CD8-positive, alpha-beta memory T cell (primary cell): Measurements from ENCODE around the gene PCNX4. TPM values are rescaled to one million over a fixed set of nuclear protein-coding genes. Genes with fewer than 3 reads are reported as not detected.

Experiments
- CTCF ChIA-PET: fragments of 350-600 bp; sonication (Branson Sonifier 250); formaldehyde crosslinking; loops from one replicate; lab custom pipeline; 2021; ENCODE audit warnings: antibody characterized with exemption; lab: Charles Lee
- POLR2A ChIA-PET: fragments of 350-600 bp; sonication (Branson Sonifier 250); formaldehyde crosslinking; loops from one replicate; lab custom pipeline; 2021; ENCODE audit warnings: antibody characterized with exemption; lab: Charles Lee
- DNase-seq, 5 donors: peaks; one replicate each; pipeline versions ENCODE4 v3.0.0 to v3.0.0-alpha.2; 2020 to 2022; ENCODE audit warnings: mixed read lengths in 1 of 5
- H3K27ac ChIP-seq: one replicate; pipeline ENCODE4 v1.7.0; 2013; ENCODE audit warnings: low read depth, mild to moderate bottlenecking, low read length, moderate library complexity
- H3K27me3 ChIP-seq: 2 replicates; pipeline ENCODE4 v1.7.0; 2013; ENCODE audit warnings: low read length, mild to moderate bottlenecking; ENCODE audit not compliant: insufficient read depth, poor library complexity, severe bottlenecking
- H3K36me3 ChIP-seq: 2 replicates; pipeline ENCODE4 v1.7.0; 2013; ENCODE audit warnings: mild to moderate bottlenecking, low read length, moderate library complexity; ENCODE audit not compliant: insufficient read depth
- H3K4me1 ChIP-seq: 2 replicates; pipeline ENCODE4 v1.7.0; 2013; ENCODE audit warnings: mild to moderate bottlenecking, low read length, moderate library complexity; ENCODE audit not compliant: insufficient read depth
- H3K4me3 ChIP-seq: 2 replicates; pipeline ENCODE4 v1.7.0; 2013; ENCODE audit warnings: mild to moderate bottlenecking, low read length
- H3K9me3 ChIP-seq: 2 replicates; pipeline ENCODE4 v1.7.0; 2013; ENCODE audit warnings: mild to moderate bottlenecking, low read length
- H3K27ac Mint-ChIP-seq, 8 donors: one replicate each; pipeline ENCODE4 v1.8.0; 2020 to 2021; ENCODE audit warnings: mixed read lengths in 8 of 8, mild to moderate bottlenecking in 6 of 8, inconsistent platforms in 3 of 8, moderate library complexity in 3 of 8
- H3K27me3 Mint-ChIP-seq, 2 donors: one replicate each; pipeline ENCODE4 v1.8.0; 2020 to 2021; ENCODE audit warnings: mixed read lengths in 2 of 2, mild to moderate bottlenecking in 1 of 2, moderate library complexity in 1 of 2
- H3K36me3 Mint-ChIP-seq, 3 donors: one replicate each; pipeline ENCODE4 v1.8.0; 2020 to 2021; ENCODE audit warnings: mixed read lengths in 3 of 3, inconsistent platforms in 1 of 3, mild to moderate bottlenecking in 1 of 3
- H3K4me1 Mint-ChIP-seq, 3 donors: one replicate each; pipeline ENCODE4 v1.8.0; 2020 to 2021; ENCODE audit warnings: mixed read lengths in 3 of 3, inconsistent platforms in 1 of 3, mild to moderate bottlenecking in 1 of 3
- H3K4me3 Mint-ChIP-seq, 7 donors: one replicate each; pipeline ENCODE4 v1.8.0; 2020 to 2021; ENCODE audit warnings: mixed read lengths in 7 of 7, mild to moderate bottlenecking in 6 of 7, moderate library complexity in 4 of 7, inconsistent platforms in 2 of 7
- H3K9me3 Mint-ChIP-seq, 5 donors: one replicate each; pipeline ENCODE4 v1.8.0; 2020 to 2022; ENCODE audit warnings: mixed read lengths in 5 of 5, mild to moderate bottlenecking in 3 of 5, moderate library complexity in 2 of 5, inconsistent platforms in 1 of 5
- polyA plus RNA-seq: library from polyadenylated mRNA; unstranded; fragments of 300-500 nt; fragmentation: Illumina TruSeq; gene quantifications from one replicate; pipeline ENCODE4 v1.2.3, GENCODE V29; 2021
- total RNA-seq, 2 experiments: library from RNA; stranded (reverse); gene quantifications; one replicate each; pipeline ENCODE4 v1.2.3, GENCODE V29; 2021

Gene PCNX4
- total and polyA plus RNA-seq, 3 experiments from 2014 or later = 21.4 to 43.5 (median 38.8) TPM

DNA sequence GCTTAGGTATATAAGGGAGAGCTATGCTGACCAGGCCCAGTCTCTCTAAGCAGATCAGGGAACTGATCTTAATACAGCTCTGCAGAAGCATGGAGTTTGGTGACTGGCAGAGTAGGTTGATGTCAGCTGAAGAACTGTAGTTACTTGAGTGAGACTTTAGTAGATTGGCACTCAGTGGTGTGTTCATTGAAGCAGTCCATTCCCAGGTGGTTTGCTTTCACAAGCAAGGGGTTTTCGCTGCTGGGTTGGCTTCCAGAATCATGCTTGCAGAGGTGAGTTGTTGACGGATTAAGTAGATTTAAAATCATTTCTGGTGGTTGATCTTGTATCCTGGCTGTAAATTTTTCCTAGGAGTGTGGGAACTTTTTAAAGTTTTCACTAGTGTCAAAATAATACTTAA lies 80.0 kb downstream of the PCNX4 start:
- H3K27ac Mint-ChIP-seq = no peak overlapping the region
- H3K27ac ChIP-seq = no peak overlapping the region
- DNase-seq = no peak
- H3K27me3 Mint-ChIP-seq = peaks cover 2 to 6% of the 10 kb centered on the region in 2 donors
- H3K27me3 ChIP-seq = no peaks in the 10 kb centered on the region
- CTCF ChIA-PET = interaction anchor here (0.7 to 3.4 kb wide), 3 partner anchors 13 to 207 kb away, joined by 3 to 15 read pairs (median 7); no protein-coding TSS in a partner anchor
- peaks cover 0 to 12% (median 3%) of the 10 kb centered on the region in 3 donors for H3K36me3 Mint-ChIP-seq
- no peaks in the 10 kb centered on the region for H3K9me3 ChIP-seq
- no peak overlapping the region for H3K4me3 ChIP-seq
- no peaks in the 10 kb centered on the region for H3K36me3 ChIP-seq
- peaks cover under 1% of the 10 kb centered on the region for H3K4me1 ChIP-seq
- POLR2A ChIA-PET = no interaction called here
- no peak overlapping the region for H3K4me3 Mint-ChIP-seq
- peaks cover under 1 to 2% (median 2%) of the 10 kb centered on the region in 3 donors for H3K4me1 Mint-ChIP-seq
- no peaks in the 10 kb centered on the region for H3K9me3 Mint-ChIP-seq

DNA sequence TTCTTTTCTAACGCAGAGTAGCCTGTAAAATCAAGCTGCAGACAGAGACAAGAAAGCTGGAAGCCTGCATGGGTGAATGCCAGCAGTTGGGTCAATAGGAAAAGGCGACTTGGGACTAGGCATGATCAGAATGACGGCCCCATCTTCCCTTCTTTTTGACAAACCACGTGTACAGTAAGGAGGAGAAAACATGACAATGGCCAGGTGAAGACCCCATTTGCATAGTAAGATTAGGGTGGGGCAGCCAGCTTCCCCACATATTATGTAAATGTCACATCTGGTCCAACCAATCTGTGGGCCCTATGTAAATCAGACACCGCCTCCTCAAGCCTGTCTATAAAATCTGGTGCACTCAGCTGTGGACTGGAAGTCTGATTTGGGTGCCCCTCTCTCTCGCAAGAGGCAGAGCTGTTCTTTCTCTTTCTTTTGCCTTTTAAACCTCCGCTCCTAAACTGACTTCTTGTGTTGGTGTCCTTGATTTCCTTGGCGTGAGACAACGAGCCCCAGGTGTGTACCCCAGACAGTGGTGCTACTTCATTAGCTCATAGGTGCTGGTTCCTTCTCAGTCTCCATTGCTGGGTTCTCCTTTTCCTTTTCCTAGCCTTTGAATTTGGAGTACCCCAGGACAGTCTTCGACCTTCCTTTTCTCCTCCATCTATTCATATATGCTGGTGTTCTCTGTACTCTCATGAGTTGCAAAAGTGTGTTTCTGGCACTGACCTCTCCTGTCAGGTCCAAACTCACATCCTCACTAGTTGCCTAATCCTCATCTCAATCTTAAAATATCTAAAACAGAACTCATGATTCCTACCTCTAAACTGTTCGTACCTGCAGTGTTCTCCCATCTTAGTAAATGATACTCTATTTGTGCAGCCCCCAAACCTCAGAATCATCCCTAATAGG lies 82.9 kb downstream of the PCNX4 start:
- H3K27me3 Mint-ChIP-seq = peaks cover 2 to 6% of the 10 kb centered on the region in 2 donors
- no peak overlapping the region for H3K4me3 Mint-ChIP-seq
- H3K36me3 Mint-ChIP-seq = peaks cover 0 to 21% (median 3%) of the 10 kb centered on the region in 3 donors
- H3K9me3 Mint-ChIP-seq = peaks cover 0 to 4% (median 0%) of the 10 kb centered on the region in 5 donors
- H3K4me1 ChIP-seq = no peaks in the 10 kb centered on the region
- H3K27me3 ChIP-seq = no peaks in the 10 kb centered on the region
- H3K27ac Mint-ChIP-seq = no peak overlapping the region
- ChIA-PET CTCF (interaction anchor here (1.1 kb wide), 1 partner anchor 9 kb away, joined by 5 read pairs; the partner anchor contains the start of gene DHRS7), POLR2A (interaction anchor here (0.7 kb wide), 1 partner anchor 10 kb away, joined by 3 read pairs; the partner anchor contains the start of gene DHRS7)
- H3K27ac ChIP-seq = no peak overlapping the region
- DNase-seq = no peak
- H3K9me3 ChIP-seq = no peaks in the 10 kb centered on the region
- no peak overlapping the region for H3K4me3 ChIP-seq
- H3K36me3 ChIP-seq = no peaks in the 10 kb centered on the region
- no peaks in the 10 kb centered on the region for H3K4me1 Mint-ChIP-seq

DNA sequence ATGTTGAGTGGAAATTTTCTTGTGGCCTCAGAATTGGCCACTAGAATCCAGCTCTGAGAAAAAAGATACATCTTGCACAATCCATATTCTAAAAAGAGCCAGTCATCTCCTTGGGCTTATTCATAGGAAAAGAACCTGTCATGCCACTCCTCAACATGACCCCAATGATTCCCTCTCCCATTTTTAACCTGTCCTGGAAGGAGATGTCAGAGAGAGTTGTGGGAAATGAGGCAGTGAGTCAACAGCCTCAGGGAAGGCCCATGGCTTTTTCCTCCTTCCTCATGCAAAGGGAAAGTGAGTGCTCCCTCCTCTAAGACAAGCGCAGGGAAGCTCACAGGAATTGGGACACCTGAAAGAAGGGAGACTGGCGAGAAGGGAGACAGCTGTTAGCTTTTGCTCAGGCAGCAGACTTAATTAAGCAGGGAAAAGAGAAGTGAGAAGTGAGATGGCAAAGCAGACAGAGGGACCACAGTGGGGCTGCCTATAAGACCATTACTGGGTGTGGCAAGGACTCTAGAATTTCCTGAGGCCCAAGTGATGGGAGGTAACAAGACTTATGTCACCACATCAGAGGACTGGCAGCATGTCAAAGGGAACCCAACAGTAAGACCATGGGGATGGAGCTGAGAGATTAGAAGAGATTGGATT lies 83.7 kb downstream of the PCNX4 start:
- no peak overlapping the region for H3K27ac ChIP-seq
- POLR2A ChIA-PET = no interaction called here

DNA sequence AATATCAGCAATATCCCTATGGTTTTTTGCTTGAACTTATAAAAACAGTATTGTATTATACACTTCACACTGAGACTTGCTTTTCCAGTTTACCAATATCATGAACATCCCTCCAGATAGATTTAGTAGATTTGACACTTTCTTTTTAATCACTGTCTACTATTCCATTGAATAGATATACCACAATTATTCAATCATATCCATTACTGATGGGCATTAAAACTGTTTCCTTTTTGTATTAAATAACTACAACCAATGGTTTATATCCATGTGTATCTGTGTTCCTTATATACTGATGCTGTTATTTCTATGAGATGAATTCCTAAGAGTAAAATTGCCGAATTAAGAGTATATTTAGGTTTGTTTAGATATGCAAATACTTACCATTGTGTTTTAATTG lies 86.4 kb downstream of the PCNX4 start:
- POLR2A ChIA-PET = no interaction called here
- peaks cover 0 to 9% (median 0%) of the 10 kb centered on the region in 5 donors for H3K9me3 Mint-ChIP-seq
- Histone ChIP-seq H3K27me3 (no peaks in the 10 kb centered on the region), H3K9me3 (no peaks in the 10 kb centered on the region), H3K4me1 (no peaks in the 10 kb centered on the region), H3K27ac (no peak overlapping the region), H3K4me3 (no peak overlapping the region), H3K36me3 (no peaks in the 10 kb centered on the region)
- CTCF ChIA-PET = no interaction called here
- DNase-seq = no peak
- H3K4me3 Mint-ChIP-seq = no peak overlapping the region
- H3K27me3 Mint-ChIP-seq = peaks cover 2 to 6% of the 10 kb centered on the region in 2 donors
- peaks cover 0 to 32% (median 3%) of the 10 kb centered on the region in 3 donors for H3K36me3 Mint-ChIP-seq
- H3K4me1 Mint-ChIP-seq = peaks cover under 1 to 1% (median 1%) of the 10 kb centered on the region in 3 donors
- H3K27ac Mint-ChIP-seq = no peak overlapping the region

More for the DNA sequence above, 83.7 kb downstream of the PCNX4 start:
- Mint-ChIP-seq H3K4me3 (no peak overlapping the region), H3K4me1 (no peaks in the 10 kb centered on the region), H3K9me3 (peaks cover 0 to 6% (median 0%) of the 10 kb centered on the region in 5 donors), H3K27me3 (peaks cover 2 to 6% of the 10 kb centered on the region in 2 donors), H3K36me3 (peaks cover 0 to 25% (median 3%) of the 10 kb centered on the region in 3 donors), H3K27ac (no peak overlapping the region)
- Histone ChIP-seq H3K9me3 (no peaks in the 10 kb centered on the region), H3K36me3 (no peaks in the 10 kb centered on the region), H3K4me3 (no peak overlapping the region), H3K4me1 (no peaks in the 10 kb centered on the region), H3K27me3 (no peaks in the 10 kb centered on the region)
- DNase-seq = no peak
- CTCF ChIA-PET = interaction anchor here (1.1 to 1.2 kb wide), 2 partner anchors 10 to 211 kb away, joined by 3 to 5 read pairs; partner anchors contain the start of gene DHRS7

DNA sequence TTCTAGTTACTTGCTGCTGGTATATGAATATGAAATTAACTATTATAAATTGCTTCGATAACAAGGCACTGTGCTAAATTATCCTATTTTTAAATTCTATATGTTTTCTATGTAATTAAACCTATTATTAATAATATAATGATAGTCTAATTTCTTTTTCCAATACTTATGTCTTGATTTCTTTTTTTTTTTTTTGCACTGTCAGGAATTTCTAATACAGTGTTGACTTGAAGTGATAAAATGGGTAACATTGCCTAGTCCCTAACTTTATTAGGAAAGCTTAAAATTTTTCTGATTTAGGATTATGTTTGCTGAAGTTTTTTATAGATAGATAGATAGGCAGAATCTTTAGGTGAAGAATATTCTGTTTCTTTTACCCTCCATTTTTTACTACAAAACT lies 87.1 kb downstream of the PCNX4 start:
- no peaks in the 10 kb centered on the region for H3K9me3 ChIP-seq

DNA sequence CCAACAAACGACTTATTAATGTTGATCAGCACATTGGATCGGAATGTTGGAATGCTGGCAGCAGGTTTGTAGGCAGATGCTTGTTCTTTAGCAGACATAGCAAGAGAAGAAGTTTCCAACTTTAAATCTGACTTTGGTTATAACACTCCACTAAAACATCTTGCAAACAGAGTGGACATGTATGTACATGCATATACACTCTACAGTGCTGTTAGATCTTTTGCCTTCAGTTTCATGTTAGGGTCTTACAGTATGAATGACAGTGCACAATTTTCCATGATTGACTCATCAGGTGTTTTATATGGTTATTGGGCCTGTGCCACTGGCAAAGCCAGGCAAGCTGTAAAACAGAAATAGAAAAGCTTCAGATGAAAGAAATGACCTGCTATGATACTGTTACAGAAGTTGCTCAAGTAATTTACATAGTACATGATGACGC lies 87.7 kb downstream of the PCNX4 start:
- Mint-ChIP-seq H3K27ac (no peak overlapping the region), H3K4me1 (peaks cover 7 to 14% (median 11%) of the 10 kb centered on the region in 3 donors), H3K36me3 (peaks cover 0 to 32% (median 1%) of the 10 kb centered on the region in 3 donors), H3K27me3 (peaks cover 2 to 6% of the 10 kb centered on the region in 2 donors), H3K4me3 (no peak overlapping the region), H3K9me3 (peaks cover 0 to 9% (median 0%) of the 10 kb centered on the region in 5 donors)
- ChIA-PET POLR2A (no interaction called here), CTCF (interaction anchor here (0.9 to 6.3 kb wide), 2 partner anchors 15 to 115 kb away, joined by 4 to 49 read pairs; partner anchors contain the start of gene DHRS7)
- no peaks in the 10 kb centered on the region for H3K27me3 ChIP-seq
- H3K9me3 ChIP-seq = no peaks in the 10 kb centered on the region
- no peak overlapping the region for H3K27ac ChIP-seq
- DNase-seq = no peak
- no peaks in the 10 kb centered on the region for H3K36me3 ChIP-seq
- no peak overlapping the region for H3K4me3 ChIP-seq
- peaks cover 6% of the 10 kb centered on the region for H3K4me1 ChIP-seq

More for the DNA sequence above, 87.1 kb downstream of the PCNX4 start:
- Histone ChIP-seq H3K36me3 (no peaks in the 10 kb centered on the region), H3K27ac (no peak overlapping the region), H3K4me3 (no peak overlapping the region), H3K4me1 (peaks cover 5% of the 10 kb centered on the region), H3K27me3 (no peaks in the 10 kb centered on the region)
- Mint-ChIP-seq H3K36me3 (peaks cover 0 to 32% (median 2%) of the 10 kb centered on the region in 3 donors), H3K4me3 (no peak overlapping the region), H3K9me3 (peaks cover 0 to 9% (median 0%) of the 10 kb centered on the region in 5 donors), H3K4me1 (peaks cover 5 to 8% (median 8%) of the 10 kb centered on the region in 3 donors), H3K27me3 (peaks cover 2 to 6% of the 10 kb centered on the region in 2 donors), H3K27ac (no peak overlapping the region)
- DNase-seq = no peak
- ChIA-PET CTCF (no interaction called here), POLR2A (no interaction called here)

DNA sequence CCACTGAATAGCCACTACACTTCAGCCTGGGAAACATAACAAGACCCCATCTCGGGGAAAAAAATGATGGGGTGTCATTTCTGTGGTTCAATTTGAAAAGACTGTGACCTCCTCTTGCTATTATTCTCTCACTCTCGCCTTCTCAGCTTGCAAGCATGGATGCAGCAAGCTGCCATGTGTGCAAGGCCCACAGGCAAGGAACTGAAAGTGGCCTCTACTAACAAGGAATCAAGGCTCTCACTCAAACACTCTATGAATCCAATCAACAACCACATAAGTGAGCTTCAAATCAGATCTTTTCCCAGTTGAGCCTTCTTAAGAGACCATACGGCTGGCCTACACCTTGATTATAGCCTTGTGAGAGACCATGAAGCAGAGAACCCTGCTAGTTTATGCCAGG lies 91.4 kb downstream of the PCNX4 start:
- Histone ChIP-seq H3K4me3 (no peak overlapping the region), H3K9me3 (no peaks in the 10 kb centered on the region), H3K27me3 (no peaks in the 10 kb centered on the region), H3K27ac (no peak overlapping the region), H3K36me3 (no peaks in the 10 kb centered on the region), H3K4me1 (peaks cover 6% of the 10 kb centered on the region)
- POLR2A ChIA-PET = interaction anchor here (0.7 to 1.5 kb wide), 2 partner anchors 18 to 66 kb away, joined by 3 to 9 read pairs; partner anchors contain the start of genes DHRS7 and PPM1A
- peaks cover 0 to 20% (median 0%) of the 10 kb centered on the region in 3 donors for H3K36me3 Mint-ChIP-seq
- CTCF ChIA-PET = interaction anchor here (0.9 to 7.9 kb wide), 11 partner anchors 12 to 1069 kb away, joined by 3 to 131 read pairs (median 6); partner anchors contain the start of genes DHRS7 and PPM1A
- peaks cover 0 to 8% (median 0%) of the 10 kb centered on the region in 5 donors for H3K9me3 Mint-ChIP-seq
- no peak for DNase-seq
- peak overlapping the region in 6 of 8 donors; percentile 42 to 97 (median 91) for H3K27ac Mint-ChIP-seq
- H3K4me3 Mint-ChIP-seq = peak overlapping the region in 3 of 7 donors; percentile 78 to 85 (median 80)
- peaks cover 7 to 15% (median 11%) of the 10 kb centered on the region in 3 donors for H3K4me1 Mint-ChIP-seq
- peaks cover 0 to 2% of the 10 kb centered on the region in 2 donors for H3K27me3 Mint-ChIP-seq
